NCI-H748 (cell line): ENCODE results near the gene CT45A3.
"Not testable (repeated sequence)": the region's sequence is repeated elsewhere in the genome, so short reads cannot be mapped to it uniquely, and the experiment has no call there.

ENCODE experiments used
- DNase-seq: peaks from one replicate; lab custom pipeline; 2025; ENCODE audit not compliant: unreplicated experiment; lab: John Stamatoyannopoulos, UW

CT45A3 gene

DNA sequence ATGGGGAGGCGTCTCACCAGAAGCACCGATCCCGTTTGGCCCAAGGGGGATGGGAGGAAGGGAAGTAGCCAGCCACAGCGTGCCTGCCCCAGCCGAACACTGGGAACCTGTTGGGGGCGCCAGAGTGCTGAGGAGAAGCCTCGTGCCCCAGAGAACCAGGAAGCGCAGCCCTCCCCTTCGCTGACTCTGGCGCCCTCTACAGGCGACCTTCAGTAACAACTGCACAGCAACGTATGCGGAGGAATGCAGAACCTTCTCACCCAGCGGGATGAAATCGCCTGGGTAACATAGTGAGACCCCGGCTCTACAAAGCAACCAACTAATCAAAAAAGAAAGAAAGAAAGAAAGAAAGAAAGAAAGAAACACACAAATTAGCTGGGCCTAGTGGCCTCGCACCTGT, at the start of gene CT45A3:
TSS of gene CT45A3 (minus strand) at position 101 of the 400 bp plus-strand sequence. CDS start 3,747 bp downstream, outside the sequence.
- not testable (repeated sequence) for DNase-seq

GRCh38 chrX:135802687-135803086, 34.7 kb upstream of the CT45A3 start, which contains the start of gene CT45A6:
Gene CT45A6, minus strand, starts transcription at chrX:135802787. Its CDS starts 3,794 bp downstream, at chrX:135798993.
- DNase-seq: not testable (repeated sequence)

DNA sequence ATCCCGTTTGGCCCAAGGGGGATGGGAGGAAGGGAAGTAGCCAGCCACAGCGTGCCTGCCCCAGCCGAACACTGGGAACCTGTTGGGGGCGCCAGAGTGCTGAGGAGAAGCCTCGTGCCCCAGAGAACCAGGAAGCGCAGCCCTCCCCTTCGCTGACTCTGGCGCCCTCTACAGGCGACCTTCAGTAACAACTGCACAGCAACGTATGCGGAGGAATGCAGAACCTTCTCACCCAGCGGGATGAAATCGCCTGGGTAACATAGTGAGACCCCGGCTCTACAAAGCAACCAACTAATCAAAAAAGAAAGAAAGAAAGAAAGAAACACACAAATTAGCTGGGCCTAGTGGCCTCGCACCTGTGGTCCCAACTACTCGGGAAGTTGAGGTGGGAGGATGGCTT, 17.4 kb upstream of the CT45A3 start, which contains the start of gene CT45A5:
TSS of gene CT45A5 (minus strand) at position 101 of the 400 bp plus-strand sequence. CDS start 3,774 bp downstream, outside the sequence.
- DNase-seq: not testable (repeated sequence)

DNA sequence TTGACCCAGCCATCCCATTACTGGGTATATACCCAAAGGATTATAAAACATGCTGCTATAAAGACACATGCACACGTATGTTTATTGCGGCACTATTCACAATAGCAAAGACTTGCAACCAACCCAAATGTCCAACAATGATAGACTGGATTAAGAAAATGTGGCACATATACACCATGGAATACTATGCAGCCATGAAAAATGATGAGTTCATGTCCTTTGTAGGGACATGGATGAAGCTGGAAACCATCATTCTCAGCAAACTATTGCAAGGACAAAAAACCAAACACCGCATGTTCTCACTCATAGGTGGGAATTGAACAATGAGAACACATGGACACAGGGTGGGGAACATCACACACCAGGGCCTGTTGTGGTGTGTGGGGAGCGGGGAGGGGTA, 23.3 kb downstream of the CT45A3 start:
- DNase-seq: not testable (repeated sequence)

DNA sequence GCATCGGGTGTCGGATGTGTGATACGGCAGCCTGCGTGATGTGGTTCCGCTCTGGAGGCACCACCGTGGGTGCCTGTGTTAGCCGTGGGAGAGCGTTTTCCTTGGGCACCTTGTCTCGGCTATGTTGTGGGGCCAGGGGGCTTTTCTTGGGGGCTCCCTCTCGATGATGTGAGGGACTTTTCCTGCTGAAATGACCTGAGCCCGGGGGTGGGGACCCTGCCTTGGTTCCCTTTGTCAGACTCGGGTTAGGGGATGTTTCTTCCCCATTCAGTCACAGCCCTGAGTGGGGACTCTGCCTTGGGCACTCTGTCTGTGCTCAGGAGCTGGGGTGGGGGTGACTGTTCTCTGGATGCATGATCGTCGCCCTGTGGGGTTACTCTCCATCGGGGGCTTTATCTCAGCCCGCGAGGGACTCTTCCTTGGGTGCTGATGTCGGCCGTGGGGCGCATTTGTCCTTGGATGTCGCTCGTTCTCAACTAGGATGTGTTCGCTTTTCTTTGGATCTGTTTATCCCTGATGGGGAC, 26.7 kb downstream of the CT45A3 start:
- DNase-seq: no peak

- no peak for DNase-seq
Observed at GRCh38 chrX:135740681-135741149, 27.3 kb downstream of the CT45A3 start.

GRCh38 chrX:135737366-135738071, 30.5 kb downstream of the CT45A3 start:
- DNase-seq: no peak

- not testable (repeated sequence) for DNase-seq
Observed at GRCh38 chrX:135734666-135735065, 33.3 kb downstream of the CT45A3 start.

DNA sequence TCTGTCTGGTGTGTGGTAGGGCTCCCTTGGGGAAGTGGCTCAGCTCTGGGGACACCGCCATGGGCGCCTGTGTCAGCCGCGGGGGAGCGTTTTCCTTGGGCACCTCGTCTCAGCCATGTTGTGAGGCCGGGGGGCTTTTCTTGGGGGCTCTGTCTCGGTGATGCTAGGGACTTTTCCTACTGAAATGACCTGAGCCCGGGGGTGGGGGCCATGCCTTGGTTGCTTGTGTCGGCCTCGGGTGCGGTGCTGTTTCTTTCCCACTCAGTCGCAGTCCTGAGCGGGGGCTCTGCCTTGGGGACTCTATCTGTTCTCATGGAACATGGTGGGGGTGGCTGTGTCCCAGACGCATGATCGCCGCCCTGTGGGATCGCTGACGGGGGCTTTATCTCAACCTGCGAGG, 54.2 kb downstream of the CT45A3 start:
- DNase-seq: no peak

DNA sequence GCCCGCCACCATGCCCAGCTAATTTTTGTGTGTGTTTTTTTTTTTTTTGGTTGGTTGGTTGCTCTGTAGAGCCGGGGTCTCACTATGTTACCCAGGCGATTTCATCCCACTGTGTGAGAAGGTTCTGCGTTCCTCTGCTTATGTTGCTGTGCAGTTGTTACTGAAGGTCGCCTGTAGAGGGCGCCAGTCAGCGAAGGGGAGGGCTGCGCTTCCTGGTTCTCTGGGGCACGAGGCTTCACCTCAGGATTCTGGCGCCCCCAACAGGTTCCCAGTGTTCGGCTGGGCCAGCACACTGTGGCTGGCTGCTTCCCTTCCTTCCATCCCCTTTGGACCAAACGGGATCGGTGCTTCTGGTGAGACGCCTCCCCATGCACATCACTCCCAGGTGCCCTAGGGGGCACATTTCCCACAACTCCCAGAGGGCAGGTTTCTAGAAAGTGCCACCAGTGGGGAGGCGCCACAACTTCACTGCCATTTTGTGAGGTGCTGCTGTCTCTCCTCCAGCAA, 54.8 kb downstream of the CT45A3 start, which contains the start of gene CT45A1:
TSS of gene CT45A1 (plus strand) at position 457 of the 507 bp plus-strand sequence. CDS start 5,302 bp downstream, outside the sequence.
- DNase-seq: peak; percentile 30
